ENCODE measurements around the gene GDF15.

The GDF15 gene

GRCh38 chr19:18419699-18420460, 33.9 kb downstream of the GDF15 start:
- DNase-seq, result peak; percentile 83

- no peak for DNase-seq
Observed at GRCh38 chr19:18420930-18421329, 35.0 kb downstream of the GDF15 start.

- no peak for DNase-seq
Observed at GRCh38 chr19:18421371-18421959, 35.5 kb downstream of the GDF15 start.

- DNase-seq, result peak; percentile 80
Observed at GRCh38 chr19:18422530-18423191, 36.7 kb downstream of the GDF15 start.

- no peak for DNase-seq
Observed at GRCh38 chr19:18423258-18424020, 37.5 kb downstream of the GDF15 start.

- no peak for DNase-seq
Observed at GRCh38 chr19:18424122-18424889, 38.3 kb downstream of the GDF15 start.

- DNase-seq, result no peak
Observed at GRCh38 chr19:18424890-18425514, 39.0 kb downstream of the GDF15 start.

- no peak for DNase-seq
Observed at GRCh38 chr19:18425515-18426415, 39.8 kb downstream of the GDF15 start.

- no peak for DNase-seq
Observed at GRCh38 chr19:18426416-18426767, 40.4 kb downstream of the GDF15 start.

GRCh38 chr19:18427080-18427742, 41.3 kb downstream of the GDF15 start:
- no peak for DNase-seq

GRCh38 chr19:18427743-18428113, 41.8 kb downstream of the GDF15 start:
- no peak for DNase-seq

GRCh38 chr19:18428173-18428786, 42.3 kb downstream of the GDF15 start:
- DNase-seq, result no peak

GRCh38 chr19:18428787-18429674, 43.1 kb downstream of the GDF15 start:
- peak; percentile 92 for DNase-seq

GRCh38 chr19:18429717-18430416, 43.9 kb downstream of the GDF15 start:
- DNase-seq, result no peak

GRCh38 chr19:18430417-18431144, 44.6 kb downstream of the GDF15 start:
- no peak for DNase-seq

GRCh38 chr19:18431351-18432197, 45.6 kb downstream of the GDF15 start:
- no peak for DNase-seq
